Measurements from ENCODE around the gene PHOX2A.

Gene PHOX2A

GRCh38 chr11:72263361-72263760, 19.4 kb upstream of the PHOX2A start:
- no peak for DNase-seq (ENCODE audit: low read depth in 1 of 2, low spot score in 1 of 2)
- TF ChIP-seq CTCF (IDR thresholded peaks at IDR 0.05; ENCODE audit: insufficient read depth, low read length) (no peak), SPI1 (IDR thresholded peaks at IDR 0.05; ENCODE audit: borderline replicate concordance, low read depth) (no peak), GABPA (IDR thresholded peaks at IDR 0.05; ENCODE audit: low read depth) (no peak)
- H3K27ac ChIP-seq (replicated peaks), result no peak overlapping the region
- peaks cover 2% of the 10 kb centered on the region for H3K27me3 ChIP-seq (ENCODE audit: insufficient read depth, poor library complexity, severe bottlenecking)
- H3K4me3 ChIP-seq (replicated peaks; ENCODE audit: insufficient read depth, low read length), result no peak overlapping the region

DNA sequence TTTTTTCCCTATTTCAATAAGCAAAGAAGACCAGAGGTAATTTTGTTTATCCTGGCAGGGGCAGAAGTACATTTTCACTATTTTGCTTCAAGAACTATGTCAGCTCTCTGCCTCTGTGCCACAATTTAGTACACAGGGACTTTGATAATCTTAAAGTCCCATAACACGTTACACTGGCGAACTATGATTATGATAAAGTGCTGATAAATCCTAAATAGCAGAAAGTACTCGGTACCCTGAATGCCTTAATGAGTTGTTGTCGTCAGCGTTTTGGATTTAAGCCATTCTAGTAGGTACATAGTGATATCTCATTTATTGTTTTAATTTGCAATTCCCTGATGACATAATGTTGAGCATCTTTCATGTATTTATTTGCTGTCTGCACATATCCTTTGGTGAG, 16.6 kb upstream of the PHOX2A start:
- TF ChIP-seq POLR2AphosphoS5 (IDR thresholded peaks at IDR 0.05; ENCODE audit: low read depth) (no peak), GABPA (IDR thresholded peaks at IDR 0.05; ENCODE audit: low read depth) (no peak), SPI1 (IDR thresholded peaks at IDR 0.05; ENCODE audit: borderline replicate concordance, low read depth) (no peak), CTCF (IDR thresholded peaks at IDR 0.05; ENCODE audit: insufficient read depth, low read length) (no peak)
- TF ChIP-seq, protein P1, sequence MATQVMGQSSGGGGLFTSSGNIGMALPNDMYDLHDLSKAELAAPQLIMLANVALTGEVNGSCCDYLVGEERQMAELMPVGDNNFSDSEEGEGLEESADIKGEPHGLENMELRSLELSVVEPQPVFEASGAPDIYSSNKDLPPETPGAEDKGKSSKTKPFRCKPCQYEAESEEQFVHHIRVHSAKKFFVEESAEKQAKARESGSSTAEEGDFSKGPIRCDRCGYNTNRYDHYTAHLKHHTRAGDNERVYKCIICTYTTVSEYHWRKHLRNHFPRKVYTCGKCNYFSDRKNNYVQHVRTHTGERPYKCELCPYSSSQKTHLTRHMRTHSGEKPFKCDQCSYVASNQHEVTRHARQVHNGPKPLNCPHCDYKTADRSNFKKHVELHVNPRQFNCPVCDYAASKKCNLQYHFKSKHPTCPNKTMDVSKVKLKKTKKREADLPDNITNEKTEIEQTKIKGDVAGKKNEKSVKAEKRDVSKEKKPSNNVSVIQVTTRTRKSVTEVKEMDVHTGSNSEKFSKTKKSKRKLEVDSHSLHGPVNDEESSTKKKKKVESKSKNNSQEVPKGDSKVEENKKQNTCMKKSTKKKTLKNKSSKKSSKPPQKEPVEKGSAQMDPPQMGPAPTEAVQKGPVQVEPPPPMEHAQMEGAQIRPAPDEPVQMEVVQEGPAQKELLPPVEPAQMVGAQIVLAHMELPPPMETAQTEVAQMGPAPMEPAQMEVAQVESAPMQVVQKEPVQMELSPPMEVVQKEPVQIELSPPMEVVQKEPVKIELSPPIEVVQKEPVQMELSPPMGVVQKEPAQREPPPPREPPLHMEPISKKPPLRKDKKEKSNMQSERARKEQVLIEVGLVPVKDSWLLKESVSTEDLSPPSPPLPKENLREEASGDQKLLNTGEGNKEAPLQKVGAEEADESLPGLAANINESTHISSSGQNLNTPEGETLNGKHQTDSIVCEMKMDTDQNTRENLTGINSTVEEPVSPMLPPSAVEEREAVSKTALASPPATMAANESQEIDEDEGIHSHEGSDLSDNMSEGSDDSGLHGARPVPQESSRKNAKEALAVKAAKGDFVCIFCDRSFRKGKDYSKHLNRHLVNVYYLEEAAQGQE (IDR thresholded peaks at IDR 0.05; ENCODE audit: insufficient replicate concordance, low read depth), result no peak
- Histone ChIP-seq H3K4me3 (replicated peaks; ENCODE audit: insufficient read depth, low read length) (no peak overlapping the region), H3K27ac (replicated peaks) (no peak overlapping the region), H3K27me3 (ENCODE audit: insufficient read depth, poor library complexity, severe bottlenecking) (peaks cover 2% of the 10 kb centered on the region)
- DNase-seq (ENCODE audit: low read depth in 1 of 2, low spot score in 1 of 2), result no peak

DNA sequence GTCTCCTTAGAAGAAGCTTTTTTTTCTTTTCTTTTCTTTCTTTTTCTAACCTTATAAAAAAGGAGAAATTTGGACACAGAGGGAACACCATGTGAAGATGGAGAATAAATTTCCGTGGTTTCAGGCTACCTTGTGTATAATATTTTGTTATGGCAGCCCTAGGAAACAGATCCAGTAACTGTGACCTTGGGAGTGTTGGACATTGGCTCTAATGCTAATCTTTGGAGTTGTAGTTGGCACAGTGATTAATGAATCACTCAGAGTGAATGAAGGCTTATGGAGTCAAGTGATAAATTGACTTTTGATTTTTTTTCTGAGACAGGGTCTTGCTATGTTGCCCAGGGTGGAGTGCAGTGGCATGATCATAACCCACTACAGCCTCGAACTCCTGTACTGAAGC, 15.5 kb upstream of the PHOX2A start:
- no peak for DNase-seq (ENCODE audit: low read depth in 1 of 2, low spot score in 1 of 2)
- Histone ChIP-seq H3K27me3 (ENCODE audit: insufficient read depth, poor library complexity, severe bottlenecking) (peaks cover 2% of the 10 kb centered on the region), H3K27ac (replicated peaks) (no peak overlapping the region), H3K4me3 (replicated peaks; ENCODE audit: insufficient read depth, low read length) (no peak overlapping the region)
- TF ChIP-seq CTCF (IDR thresholded peaks at IDR 0.05; ENCODE audit: insufficient read depth, low read length) (no peak), GABPA (IDR thresholded peaks at IDR 0.05; ENCODE audit: low read depth) (no peak), SPI1 (IDR thresholded peaks at IDR 0.05; ENCODE audit: borderline replicate concordance, low read depth) (no peak), POLR2AphosphoS5 (IDR thresholded peaks at IDR 0.05; ENCODE audit: low read depth) (no peak)
- TF ChIP-seq, protein P1 (IDR thresholded peaks at IDR 0.05; ENCODE audit: insufficient replicate concordance, low read depth), result no peak

- DNase-seq (ENCODE audit: low read depth in 1 of 2, low spot score in 1 of 2), result no peak
- Histone ChIP-seq H3K27me3 (ENCODE audit: insufficient read depth, poor library complexity, severe bottlenecking) (peaks cover 2% of the 10 kb centered on the region), H3K27ac (replicated peaks) (no peak overlapping the region), H3K4me3 (replicated peaks; ENCODE audit: insufficient read depth, low read length) (no peak overlapping the region)
- TF ChIP-seq POLR2AphosphoS5 (IDR thresholded peaks at IDR 0.05; ENCODE audit: low read depth) (no peak), CTCF (IDR thresholded peaks at IDR 0.05; ENCODE audit: insufficient read depth, low read length) (no peak), GABPA (IDR thresholded peaks at IDR 0.05; ENCODE audit: low read depth) (no peak), SPI1 (IDR thresholded peaks at IDR 0.05; ENCODE audit: borderline replicate concordance, low read depth) (no peak)
- TF ChIP-seq, protein P1 (IDR thresholded peaks at IDR 0.05; ENCODE audit: insufficient replicate concordance, low read depth), result no peak
Measured at GRCh38 chr11:72257570-72257969, 13.6 kb upstream of the PHOX2A start.
